Stimulated activated CD8-positive, alpha-beta memory T cell treated with anti-CD3 and anti-CD28 coated beads, Interleukin-4, amount 100 ng/mL, for 24 hours (primary cell): ENCODE measurements around the gene PRRT3.
"Not testable (repeated sequence)": the region's sequence is repeated elsewhere in the genome, so short reads cannot be mapped to it uniquely, and the experiment has no call there.

Experiments used
- DNase-seq: peaks from one replicate; pipeline ENCODE4 v3.0.0-alpha.2; 2020; ENCODE audit warnings: low read depth

PRRT3 gene

DNA sequence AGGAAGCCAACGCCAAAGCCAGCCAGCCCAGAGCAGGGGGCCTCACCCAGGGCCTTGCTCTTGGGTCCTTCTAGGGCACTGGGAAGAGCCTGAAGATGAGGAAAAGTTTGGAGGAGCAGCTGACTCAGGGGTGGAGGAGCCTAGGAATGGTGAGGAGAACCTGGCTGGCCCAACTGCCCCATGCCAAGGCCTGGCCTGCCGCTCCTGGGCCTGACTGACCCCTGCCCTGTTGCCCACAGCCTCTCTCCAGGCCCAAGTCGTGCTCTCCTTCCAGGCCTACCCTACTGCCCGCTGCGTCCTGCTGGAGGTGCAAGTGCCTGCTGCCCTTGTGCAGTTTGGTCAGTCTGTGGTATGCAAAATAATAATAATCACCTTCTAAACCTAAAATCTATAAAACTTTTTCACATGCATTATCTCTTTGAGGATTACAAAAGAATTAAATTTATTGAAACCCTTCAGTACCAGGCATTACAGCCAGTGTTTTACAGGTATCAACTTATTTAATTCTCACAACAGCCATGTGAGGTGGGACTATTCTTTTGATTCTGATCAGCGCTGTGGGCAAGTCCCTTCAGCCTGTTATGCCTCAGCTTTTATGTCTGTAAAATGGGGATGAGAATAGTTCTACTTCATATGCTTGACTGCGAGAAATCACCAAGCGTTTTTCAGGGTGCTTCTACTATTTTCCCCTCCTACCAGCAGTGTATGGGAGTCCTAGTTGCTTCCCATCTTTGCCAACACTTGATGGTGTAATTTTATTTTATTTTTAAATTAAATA, 33.8 kb downstream of the PRRT3 start:
- no peak for DNase-seq

DNA sequence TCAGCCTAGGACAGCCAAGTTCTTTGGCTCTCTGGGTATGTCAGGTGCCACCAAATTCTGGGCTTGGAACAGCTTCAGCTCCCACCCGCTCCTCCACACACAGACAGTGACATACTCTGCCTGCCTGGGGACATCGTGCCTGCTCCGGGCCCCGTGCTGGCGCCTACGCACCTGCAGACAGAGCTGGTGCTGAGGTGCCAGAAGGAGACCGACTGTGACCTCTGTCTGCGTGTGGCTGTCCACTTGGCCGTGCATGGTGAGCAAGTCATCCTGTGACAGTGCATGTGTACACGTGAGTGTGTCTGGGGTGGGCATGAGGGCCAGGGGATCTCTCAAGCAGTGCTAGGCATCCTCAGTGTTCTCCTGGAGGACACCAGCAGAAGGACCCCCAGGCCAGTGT, 34.4 kb downstream of the PRRT3 start:
- DNase-seq, result no peak

DNA sequence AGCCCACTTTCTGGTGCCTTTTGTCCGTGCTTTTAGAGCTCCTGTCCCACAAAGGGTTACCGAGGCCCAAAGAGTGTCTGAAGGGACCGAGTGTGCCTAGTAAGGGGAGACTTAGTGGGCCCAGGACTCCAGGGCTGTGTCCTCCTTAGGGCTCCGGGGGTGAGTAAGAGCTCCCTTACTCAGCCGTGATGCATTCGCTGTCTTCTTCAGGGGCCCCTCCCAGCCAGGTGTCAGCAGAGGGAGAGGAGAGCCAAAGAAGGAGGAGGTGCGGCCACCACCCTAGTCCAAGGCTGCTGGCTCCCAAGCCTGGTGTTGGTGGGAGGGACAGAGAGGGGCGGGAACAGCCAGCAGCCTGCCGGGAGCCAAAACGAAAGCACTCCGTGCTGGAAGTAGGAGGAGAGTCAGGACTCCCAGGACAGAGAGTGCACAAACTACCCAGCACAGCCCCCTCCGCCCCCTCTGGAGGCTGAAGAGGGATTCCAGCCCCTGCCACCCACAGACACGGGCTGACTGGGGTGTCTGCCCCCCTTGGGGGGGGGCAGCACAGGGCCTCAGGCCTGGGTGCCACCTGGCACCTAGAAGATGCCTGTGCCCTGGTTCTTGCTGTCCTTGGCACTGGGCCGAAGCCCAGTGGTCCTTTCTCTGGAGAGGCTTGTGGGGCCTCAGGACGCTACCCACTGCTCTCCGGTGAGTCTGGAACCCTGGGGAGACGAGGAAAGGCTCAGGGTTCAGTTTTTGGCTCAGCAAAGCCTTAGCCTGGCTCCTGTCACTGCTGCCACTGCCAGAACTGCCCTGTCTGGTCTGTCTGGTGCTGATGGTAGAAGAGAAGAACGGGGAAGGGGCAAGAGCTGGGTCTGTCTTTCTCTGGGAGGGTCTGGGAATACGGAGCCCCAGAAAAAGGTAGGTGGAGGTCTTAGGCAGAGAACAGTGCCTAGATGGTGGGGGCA, 35.2 kb downstream of the PRRT3 start, which contains the start of gene IL17RC:
IL17RC (plus strand) TSS at position 365 of the 947 bp plus-strand sequence; CDS start at position 583, 218 bp downstream.
- peak; percentile 30 for DNase-seq

DNA sequence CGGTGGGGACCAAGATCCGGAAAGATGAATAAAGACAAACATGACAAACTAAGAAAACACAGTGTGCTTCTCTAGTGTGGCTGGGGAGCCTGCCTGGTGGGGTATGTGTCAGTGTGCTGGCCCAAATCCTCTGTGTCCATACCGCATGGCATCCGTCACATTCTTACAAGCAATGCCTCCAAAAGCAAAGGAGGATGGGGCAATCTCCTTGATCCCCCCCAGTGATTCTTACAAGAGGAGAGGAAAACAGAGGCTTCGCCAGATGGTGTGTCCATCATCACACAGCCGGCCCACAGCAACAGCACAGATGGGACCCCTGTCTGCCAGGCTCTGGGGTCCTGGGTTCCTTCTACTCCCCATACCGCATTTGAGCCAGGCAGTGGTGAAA, 35.9 kb downstream of the PRRT3 start:
- no peak for DNase-seq

DNA sequence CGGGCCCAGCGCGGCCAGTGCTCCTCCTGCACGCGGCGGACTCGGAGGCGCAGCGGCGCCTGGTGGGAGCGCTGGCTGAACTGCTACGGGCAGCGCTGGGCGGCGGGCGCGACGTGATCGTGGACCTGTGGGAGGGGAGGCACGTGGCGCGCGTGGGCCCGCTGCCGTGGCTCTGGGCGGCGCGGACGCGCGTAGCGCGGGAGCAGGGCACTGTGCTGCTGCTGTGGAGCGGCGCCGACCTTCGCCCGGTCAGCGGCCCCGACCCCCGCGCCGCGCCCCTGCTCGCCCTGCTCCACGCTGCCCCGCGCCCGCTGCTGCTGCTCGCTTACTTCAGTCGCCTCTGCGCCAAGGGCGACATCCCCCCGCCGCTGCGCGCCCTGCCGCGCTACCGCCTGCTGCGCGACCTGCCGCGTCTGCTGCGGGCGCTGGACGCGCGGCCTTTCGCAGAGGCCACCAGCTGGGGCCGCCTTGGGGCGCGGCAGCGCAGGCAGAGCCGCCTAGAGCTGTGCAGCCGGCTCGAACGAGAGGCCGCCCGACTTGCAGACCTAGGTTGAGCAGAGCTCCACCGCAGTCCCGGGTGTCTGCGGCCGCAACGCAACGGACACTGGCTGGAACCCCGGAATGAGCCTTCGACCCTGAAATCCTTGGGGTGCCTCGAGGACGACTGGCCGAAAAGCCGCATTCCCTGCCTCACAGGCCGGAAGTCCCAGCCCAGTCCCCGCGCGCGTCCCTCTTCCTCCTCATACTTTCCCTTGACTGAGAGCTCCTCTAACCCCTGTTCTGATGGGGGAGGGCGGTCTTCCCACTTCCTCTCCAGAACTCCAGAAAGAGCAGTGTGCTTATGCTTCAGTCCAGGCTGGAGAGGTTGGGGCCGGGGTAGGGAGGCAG, 36.7 kb downstream of the PRRT3 start:
- no peak for DNase-seq

DNA sequence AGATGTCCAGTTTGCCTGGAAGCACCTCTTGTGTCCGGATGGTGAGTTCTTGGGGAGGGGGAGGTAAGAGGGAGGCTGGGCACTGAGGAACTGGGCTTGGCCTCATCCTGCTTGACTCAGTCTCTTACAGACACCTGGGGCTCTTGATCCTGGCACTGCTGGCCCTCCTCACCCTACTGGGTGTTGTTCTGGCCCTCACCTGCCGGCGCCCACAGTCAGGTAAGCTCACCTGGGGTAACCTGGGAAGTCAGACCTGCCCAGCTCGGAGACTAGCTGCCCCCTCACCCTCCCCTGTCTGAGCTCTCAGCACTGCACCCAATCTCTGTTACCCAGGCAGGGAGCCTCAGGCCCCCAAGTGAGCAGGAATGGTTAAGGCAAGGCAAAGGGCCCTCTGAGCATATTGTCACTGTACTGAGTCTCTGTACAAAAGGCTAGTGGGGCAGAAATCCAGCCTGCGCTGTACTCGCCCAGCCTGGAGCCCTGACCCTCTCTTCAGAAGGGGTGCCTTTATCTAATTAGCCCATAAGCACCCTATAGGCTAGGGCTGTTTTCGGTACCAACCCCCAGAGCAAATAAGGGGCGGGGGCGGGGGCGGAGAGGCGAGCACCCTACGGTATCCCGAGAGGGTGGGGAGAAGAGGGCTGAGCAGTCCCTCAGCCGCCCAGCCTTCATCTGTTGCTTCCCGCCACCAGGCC, 37.5 kb downstream of the PRRT3 start:
- no peak for DNase-seq

DNA sequence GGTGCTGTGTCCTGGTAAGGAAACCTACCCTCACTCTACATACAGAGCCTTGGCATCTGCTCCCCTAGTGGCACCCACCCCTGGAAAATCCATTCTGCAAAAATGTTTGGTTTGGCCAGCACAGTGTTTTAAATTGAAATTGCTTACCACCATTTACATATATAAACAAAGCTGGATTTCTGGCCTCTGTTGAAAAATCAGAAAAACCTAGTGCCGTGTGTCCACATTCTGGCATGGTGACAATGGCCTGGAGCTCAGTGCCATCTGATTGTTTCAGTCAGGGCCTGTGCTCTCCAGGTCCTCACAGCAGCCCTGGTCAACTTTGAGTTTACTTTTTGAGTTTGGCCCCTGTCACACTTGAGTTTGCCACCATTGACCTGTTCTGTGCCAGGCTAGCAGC, 38.2 kb downstream of the PRRT3 start:
- DNase-seq, result no peak

DNA sequence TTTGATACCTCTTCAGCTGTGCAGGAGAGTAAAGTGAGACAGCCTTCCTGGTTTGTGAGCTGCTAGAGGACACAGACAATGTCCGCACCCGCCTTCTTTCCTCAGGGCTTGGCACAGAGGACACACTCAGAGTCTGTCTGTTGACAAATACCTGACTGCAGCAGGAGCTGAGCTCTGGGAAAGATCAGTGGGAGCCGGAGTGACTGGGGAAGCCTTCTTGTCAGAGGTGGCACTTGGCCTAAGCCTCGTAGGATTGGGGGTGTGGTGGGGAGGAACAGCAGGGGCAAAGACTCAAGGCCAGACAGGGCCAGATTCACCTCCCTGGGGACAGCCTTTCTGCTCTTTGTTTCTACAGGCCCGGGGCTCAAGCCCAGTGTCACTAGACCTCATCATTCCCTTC, 38.6 kb downstream of the PRRT3 start:
- no peak for DNase-seq

DNA sequence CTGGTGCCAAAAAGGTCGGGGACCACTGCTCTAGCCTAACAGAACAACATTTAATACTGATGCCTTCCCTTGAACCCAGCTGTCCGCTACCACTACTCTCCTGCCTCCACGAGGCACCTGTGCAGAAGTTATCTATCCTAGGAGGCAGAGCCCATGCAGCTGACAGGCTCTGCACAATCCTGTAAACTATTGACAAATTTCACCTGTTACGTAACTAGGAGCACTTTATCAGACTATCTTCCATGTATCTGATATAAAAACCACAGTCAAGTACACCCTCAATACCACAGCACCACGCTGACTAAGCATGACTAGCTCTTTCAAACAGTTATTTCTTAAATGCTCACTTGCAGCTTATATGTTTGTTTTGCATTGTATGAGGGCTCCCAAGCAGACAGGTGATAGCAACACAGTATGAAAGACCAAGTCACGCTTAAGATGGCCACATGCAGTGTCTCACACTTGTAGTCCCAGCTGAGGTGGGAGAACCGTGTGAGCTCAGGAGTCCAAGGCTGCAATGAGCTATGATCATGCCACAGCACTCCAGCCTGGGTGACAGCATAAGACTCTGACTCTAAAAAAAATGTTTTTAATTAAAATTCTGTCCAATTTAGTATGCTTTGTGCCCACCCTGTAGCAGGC, 39.8 kb downstream of the PRRT3 start:
- no peak for DNase-seq

DNA sequence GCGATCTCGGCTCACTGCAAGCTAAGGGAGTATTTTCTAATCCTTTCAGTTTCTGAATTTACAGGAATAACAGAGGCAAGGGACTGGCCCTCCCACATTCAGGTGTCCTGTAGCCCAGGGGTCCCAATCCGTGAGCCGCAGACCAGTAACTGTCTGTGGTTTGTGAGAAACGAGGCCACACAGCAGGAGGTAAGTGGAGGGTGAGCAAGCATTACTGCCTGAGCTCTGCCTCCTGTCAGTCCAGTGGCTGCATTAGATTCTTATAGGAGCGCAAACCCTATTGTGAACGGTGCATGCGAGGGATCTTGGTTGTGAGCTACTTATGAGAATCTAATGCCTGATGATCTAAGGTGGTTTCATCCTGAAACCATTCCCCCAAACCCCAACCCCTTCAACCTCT, 40.3 kb downstream of the PRRT3 start:
- DNase-seq, result no peak

DNA sequence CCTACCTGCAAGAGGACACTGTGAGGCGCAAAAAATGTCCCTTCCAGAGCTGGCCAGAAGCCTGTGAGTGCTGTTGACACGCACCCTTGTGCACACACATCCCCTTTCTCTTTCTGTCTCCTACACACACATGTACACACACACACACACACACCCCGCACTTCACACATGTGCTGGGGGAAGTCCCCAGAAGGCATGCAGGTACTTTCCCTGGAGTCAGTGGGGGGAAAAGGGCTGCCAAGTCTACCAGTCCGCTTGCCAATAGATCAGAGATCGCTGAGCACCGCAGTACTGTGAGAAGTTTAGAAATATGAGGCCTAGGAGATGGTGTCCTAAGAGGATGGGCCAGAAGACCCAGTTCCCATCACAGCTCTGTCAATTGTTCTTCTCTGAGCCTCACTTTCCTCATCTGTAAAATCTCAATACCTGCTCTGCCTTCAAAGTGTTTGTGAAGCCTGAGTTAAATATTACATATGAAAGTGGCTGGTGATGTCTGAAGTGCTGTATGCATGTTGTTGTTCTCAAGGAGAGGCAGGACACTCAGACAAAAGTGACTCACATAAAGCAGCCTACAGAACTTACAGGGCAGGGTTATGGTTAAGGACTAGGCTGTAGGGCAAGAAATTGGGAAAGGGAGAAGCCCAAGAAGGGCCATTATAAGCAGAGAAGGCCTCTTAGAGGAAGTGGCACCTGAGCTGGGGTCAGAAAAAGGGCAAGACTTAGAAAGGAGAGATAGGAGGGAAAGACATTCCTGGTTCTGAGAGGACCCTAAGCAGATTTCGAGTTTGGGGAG, 42.8 kb downstream of the PRRT3 start:
- no peak for DNase-seq

DNA sequence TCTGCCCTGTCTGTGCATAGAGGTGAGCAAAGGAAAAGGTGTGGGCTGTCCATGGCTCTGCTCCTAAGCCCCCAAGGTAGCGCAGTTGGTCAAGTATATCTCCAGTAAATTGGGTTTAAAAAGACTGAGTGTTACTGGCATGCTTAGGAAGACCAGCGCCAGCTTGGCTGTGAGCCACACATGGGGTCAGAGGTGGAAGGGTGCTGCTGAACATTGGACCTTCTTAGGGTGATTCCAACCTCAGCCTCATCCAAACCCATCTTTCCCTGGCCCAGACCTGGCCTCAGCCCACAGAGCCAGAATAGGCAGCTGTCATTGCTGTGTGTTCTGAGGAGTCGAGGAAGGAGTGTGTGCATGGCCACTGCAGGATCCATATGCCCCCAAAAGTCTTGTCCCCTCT, 43.9 kb downstream of the PRRT3 start:
- DNase-seq, result no peak

DNA sequence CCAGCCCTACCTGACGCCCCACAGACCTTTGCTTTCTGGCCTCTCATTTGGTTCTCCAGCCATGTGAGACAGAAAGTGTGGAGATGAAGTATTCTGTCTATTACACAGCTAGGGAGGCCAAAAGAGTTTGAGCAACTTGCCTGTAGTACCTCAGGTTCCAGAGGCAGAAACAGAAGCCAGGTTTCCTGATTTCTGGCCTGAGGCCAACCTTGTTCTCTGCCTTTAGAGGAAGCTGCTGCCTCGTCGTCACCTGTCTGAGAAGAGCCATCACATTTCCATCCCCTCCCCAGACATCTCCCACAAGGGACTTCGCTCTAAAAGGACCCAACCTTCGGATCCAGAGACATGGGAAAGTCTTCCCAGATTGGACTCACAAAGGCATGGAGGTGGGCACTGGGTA, 45.7 kb downstream of the PRRT3 start:
- no peak for DNase-seq

DNA sequence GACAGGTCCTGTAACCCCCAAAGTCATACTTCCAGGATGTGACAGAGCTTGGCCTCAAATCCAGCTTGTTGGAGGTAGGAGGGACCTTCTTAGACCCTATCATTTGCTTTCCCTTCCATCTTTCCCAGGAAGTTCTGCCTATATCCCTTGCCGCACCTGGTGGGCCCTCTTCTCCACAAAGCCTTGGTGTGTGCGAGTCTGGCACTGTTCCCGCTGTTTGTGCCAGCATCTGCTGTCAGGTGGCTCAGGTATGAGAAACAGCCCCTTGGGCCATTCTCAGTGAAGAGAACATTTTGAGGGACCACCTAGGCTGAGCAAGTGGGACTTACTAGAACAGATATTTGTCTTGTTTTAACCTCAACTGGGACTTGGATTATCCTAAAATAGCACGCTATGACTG, 48.3 kb downstream of the PRRT3 start:
- no peak for DNase-seq

DNA sequence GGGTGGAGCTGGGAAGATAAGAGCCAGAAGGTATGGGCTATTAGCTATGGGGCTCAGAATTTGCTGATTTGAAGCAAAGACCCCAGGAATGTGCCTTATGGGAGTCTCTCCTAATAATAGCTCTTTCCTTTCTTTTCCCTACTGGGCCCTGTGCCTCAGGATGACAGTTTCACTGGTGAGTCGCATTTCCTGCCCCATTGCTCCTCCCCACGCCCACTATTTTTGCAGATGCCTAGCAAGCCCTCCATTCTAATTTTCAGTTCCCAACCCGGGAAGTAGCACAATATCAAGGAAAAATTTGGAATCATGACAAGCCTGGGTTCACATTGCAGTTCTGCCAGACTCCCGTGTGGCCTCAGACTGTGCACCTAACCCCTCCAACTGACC, 49.0 kb downstream of the PRRT3 start:
- no peak for DNase-seq

DNA sequence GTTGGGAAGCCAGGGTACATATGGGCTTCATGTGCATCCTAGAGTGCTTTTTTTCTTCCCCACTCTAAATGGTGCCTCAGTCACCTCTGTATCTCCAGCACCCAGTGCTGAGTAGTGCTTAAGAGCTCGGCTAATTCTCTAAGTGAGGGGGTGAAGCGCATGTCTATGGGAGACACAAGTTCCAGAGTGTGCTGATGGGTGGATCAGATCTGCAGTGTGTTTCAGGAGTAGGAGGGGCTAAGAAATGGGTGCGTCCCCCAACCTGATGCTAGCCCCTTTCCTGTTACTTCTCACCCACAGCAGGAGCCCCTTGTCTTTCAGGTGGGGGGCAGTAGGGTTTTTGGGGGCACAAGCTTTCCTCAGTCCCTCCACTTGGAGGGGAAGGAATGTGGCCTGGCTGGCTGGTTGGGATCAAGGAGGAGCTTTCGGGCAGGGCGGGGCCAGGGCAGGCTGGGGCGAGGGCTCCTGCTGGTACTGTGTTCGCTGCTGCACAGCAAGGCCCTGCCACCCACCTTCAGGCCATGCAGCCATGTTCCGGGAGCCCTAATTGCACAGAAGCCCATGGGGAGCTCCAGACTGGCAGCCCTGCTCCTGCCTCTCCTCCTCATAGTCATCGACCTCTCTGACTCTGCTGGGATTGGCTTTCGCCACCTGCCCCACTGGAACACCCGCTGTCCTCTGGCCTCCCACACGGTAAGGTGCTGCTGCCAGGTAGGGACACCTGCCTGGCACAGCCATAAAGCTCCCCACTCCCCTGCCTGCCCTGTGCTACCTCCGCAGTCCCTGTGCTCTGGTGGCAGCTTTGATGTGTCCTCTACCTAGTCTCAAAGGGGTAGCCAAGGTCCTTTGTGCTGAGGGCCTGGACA, 49.6 kb downstream of the PRRT3 start, which contains the start of gene IL17RE:
IL17RE (plus strand) TSS at position 477 of the 866 bp plus-strand sequence; CDS start at position 562, 85 bp downstream.
- no peak for DNase-seq

DNA sequence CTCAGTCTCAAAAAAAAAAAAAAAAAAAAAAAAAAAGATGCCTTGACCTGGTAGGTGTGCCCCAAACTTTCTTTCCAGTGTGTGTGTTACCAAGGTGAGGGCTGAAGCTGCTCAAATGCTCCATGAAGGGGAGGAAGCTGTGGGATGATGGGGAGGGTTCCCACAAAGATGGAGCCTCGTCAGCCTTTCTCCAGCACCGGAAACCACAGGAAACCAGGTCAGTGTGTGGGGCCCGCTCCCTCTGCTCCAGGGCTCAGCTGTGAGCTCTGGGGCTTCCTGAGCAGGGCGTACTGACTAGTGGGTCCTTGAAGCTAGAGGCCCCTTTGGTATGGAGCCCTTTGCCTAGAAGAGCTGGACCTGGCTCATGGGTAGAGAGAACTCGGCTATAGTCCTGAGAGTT, 50.2 kb downstream of the PRRT3 start:
- DNase-seq, result no peak

DNA sequence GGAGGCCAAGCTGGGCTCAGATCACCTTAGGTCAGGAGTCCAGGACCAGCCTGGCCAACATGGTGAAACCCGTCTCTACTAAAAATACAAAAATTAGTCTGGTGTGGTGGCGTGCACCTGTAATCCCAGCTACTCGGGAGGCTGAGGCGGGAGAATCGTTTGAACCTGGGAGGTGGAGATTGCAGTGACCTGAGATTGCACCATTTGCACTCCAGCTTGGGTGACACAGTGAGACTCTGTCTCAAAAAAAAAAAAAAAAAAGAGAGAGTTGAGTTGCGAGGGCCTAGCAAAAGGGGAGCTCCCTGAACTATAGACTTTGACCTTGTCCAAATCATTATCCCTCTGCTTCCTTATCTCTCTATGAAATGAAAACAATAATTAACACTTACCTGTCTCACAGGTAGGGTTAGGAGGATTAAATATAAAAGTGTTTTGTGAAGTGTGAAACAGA, 51.2 kb downstream of the PRRT3 start:
- DNase-seq, result not testable (repeated sequence)

DNA sequence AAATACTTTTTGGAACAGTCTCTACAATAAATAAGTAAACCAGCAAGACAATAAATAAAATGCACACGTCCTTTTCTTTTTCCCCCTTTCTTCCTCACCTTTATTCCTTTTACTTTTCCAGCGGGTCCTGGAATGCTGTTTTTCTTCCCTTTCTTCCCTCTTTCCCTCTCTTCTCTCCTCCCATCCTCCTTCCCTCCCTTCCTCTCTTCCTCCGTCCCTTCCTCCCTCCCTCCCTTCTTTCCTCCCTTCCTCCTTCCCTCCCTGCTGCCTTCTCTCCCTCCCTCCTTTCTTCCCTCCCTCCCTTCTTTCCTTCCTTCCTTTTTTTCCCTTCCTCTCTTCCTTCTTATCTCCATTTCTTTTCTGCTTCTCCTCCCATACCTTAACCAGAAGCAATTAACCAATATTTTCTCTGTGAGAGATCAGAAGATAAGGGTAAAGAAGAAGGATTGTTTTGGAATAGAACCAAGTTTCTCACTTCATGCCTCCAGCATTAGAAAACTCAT, 52.9 kb downstream of the PRRT3 start:
- DNase-seq, result no peak
